HCT116 (cell line): Measurements from ENCODE around the gene UGT1A6.

Experiments used
- CBX3 ChIP-seq: IDR thresholded peaks from 2 replicates; pipeline ENCODE4 v1.6.1; 2012; ENCODE audit warnings: low read depth
- EZH2phosphoT487 ChIP-seq: fragments of 200-600 bp; IDR thresholded peaks from 2 replicates; pipeline ENCODE4 v1.6.1; 2018; ENCODE audit warnings: antibody characterized with exemption, borderline replicate concordance
- SP1 ChIP-seq: IDR thresholded peaks from 2 replicates; pipeline ENCODE4 v1.6.1; 2012; ENCODE audit warnings: low read depth
- TF ChIP-seq, protein P1 (sequence below), 3 experiments: fragments of 200-600 bp in 1 of 3; sonication (generic) in 1 of 3; IDR thresholded peaks in 2 of 3; conservative IDR thresholded peaks in 1 of 3; 2 replicates each; pipeline ENCODE4 v1.5.1; 2012 to 2017; ENCODE audit warnings: low read depth in 2 of 3, low read length in 2 of 3, antibody characterized with exemption in 1 of 3, borderline replicate concordance in 1 of 3, control low read depth in 1 of 3, mild to moderate bottlenecking in 1 of 3, mixed read lengths in 1 of 3, mixed run types in 1 of 3, moderate library complexity in 1 of 3; ENCODE audit not compliant: insufficient read depth in 1 of 3
- TF ChIP-seq, protein P2 (sequence below): IDR thresholded peaks from 2 replicates; pipeline ENCODE4 v1.6.1; 2012; ENCODE audit warnings: low read depth

DNA sequence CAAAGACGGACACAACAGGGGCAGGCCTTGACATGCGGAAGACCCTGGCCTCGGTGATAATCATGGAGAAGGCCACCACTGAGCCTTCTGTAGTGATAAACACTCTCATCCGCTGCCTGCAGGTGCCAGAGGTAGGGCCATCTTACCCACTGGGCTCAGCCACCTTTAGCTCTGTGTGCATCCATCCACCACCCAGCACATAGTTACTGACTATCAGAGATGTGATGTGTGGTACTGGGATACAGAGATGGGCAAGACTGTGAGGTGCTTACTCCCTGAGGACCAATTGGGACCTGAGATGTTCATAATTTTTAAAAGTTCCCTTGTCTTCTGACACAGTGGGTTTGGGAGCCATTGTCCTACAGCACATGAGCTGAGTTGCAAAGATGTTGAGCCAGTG lies 87.0 kb downstream of the UGT1A6 start:
- TF ChIP-seq EZH2phosphoT487, result no peak
- TF ChIP-seq, protein P1, sequence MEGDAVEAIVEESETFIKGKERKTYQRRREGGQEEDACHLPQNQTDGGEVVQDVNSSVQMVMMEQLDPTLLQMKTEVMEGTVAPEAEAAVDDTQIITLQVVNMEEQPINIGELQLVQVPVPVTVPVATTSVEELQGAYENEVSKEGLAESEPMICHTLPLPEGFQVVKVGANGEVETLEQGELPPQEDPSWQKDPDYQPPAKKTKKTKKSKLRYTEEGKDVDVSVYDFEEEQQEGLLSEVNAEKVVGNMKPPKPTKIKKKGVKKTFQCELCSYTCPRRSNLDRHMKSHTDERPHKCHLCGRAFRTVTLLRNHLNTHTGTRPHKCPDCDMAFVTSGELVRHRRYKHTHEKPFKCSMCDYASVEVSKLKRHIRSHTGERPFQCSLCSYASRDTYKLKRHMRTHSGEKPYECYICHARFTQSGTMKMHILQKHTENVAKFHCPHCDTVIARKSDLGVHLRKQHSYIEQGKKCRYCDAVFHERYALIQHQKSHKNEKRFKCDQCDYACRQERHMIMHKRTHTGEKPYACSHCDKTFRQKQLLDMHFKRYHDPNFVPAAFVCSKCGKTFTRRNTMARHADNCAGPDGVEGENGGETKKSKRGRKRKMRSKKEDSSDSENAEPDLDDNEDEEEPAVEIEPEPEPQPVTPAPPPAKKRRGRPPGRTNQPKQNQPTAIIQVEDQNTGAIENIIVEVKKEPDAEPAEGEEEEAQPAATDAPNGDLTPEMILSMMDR (IDR thresholded peaks at IDR 0.05 in 2 of 3, conservative IDR thresholded peaks at IDR 0.05 in 1 of 3; ENCODE audit: borderline replicate concordance in 1 of 3, insufficient read depth in 1 of 3, low read depth in 2 of 3, low read length in 2 of 3), result no peak
- TF ChIP-seq SP1, result no peak
- TF ChIP-seq, protein P2, sequence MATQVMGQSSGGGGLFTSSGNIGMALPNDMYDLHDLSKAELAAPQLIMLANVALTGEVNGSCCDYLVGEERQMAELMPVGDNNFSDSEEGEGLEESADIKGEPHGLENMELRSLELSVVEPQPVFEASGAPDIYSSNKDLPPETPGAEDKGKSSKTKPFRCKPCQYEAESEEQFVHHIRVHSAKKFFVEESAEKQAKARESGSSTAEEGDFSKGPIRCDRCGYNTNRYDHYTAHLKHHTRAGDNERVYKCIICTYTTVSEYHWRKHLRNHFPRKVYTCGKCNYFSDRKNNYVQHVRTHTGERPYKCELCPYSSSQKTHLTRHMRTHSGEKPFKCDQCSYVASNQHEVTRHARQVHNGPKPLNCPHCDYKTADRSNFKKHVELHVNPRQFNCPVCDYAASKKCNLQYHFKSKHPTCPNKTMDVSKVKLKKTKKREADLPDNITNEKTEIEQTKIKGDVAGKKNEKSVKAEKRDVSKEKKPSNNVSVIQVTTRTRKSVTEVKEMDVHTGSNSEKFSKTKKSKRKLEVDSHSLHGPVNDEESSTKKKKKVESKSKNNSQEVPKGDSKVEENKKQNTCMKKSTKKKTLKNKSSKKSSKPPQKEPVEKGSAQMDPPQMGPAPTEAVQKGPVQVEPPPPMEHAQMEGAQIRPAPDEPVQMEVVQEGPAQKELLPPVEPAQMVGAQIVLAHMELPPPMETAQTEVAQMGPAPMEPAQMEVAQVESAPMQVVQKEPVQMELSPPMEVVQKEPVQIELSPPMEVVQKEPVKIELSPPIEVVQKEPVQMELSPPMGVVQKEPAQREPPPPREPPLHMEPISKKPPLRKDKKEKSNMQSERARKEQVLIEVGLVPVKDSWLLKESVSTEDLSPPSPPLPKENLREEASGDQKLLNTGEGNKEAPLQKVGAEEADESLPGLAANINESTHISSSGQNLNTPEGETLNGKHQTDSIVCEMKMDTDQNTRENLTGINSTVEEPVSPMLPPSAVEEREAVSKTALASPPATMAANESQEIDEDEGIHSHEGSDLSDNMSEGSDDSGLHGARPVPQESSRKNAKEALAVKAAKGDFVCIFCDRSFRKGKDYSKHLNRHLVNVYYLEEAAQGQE, result no peak
- TF ChIP-seq CBX3, result no peak
